GM12878 (cell line): ENCODE measurements around the gene TDRD10. TPM values are rescaled to one million over a fixed set of nuclear protein-coding genes. Genes with fewer than 3 reads are reported as not detected.

Experiments used
- ATAC-seq: fragments of 200-7000 bp; cut with Tn5 transposase; 3 replicates; pipeline ENCODE4 v1.9.1; 2020; ENCODE audit warnings: mild to moderate bottlenecking, moderate library complexity
- BruUV-seq: library from RNA; stranded (reverse); fragments of 400-500 nt; replicated peaks from 2 replicates; lab custom pipeline; 2021; lab: Mats Ljungman, UMichigan
- CTCF ChIA-PET: fragments of 300-600 bp; sonication (Branson Sonifier 250); formaldehyde crosslinking; extraction: SDS; loops from one replicate; lab custom pipeline; 2021; ENCODE audit warnings: inconsistent platforms; lab: Yijun Ruan, JAX
- POLR2A ChIA-PET: fragments of 350-600 bp; formaldehyde crosslinking; extraction: SDS; loops from one replicate; lab custom pipeline; 2021; ENCODE audit warnings: inconsistent platforms; lab: Charles Lee
- RAD21 ChIA-PET: fragments of 300-600 bp; sonication (Branson Sonifier 250); formaldehyde crosslinking; loops from one replicate; lab custom pipeline; 2023; ENCODE audit warnings: antibody characterized with exemption; ENCODE audit not compliant: unreplicated experiment; lab: Charles Lee
- SMC1A ChIA-PET: fragments of 300-600 bp; sonication (Branson Sonifier 250); formaldehyde crosslinking; loops from one replicate; lab custom pipeline; 2023; ENCODE audit not compliant: unreplicated experiment, uncharacterized antibody; lab: Charles Lee
- DNase-seq: peaks from one replicate; pipeline ENCODE4 v3.0.0-alpha.2; 2011; ENCODE audit warnings: low read depth, low spot score
- FAIRE-seq: peaks from 3 replicates; lab custom pipeline; 2011; peaks lifted over from hg19 to GRCh38; lab: Jason Lieb, UNC
- H2AFZ ChIP-seq: 2 replicates; pipeline ENCODE4 v1.6.0; 2011; ENCODE audit warnings: low read depth, low read length, control low read depth; ENCODE audit not compliant: control insufficient read depth
- H3K27ac ChIP-seq: 2 replicates; pipeline ENCODE4 v1.5.1; 2011; ENCODE audit warnings: control low read depth; ENCODE audit not compliant: control insufficient read depth, insufficient read depth
- H3K27me3 ChIP-seq, 2 experiments: replicated peaks in 1 of 2; 2 replicates each; pipeline versions ENCODE4 v1.6.0 to v1.6.1; 2011; ENCODE audit warnings: low read length in 1 of 2; ENCODE audit not compliant: control insufficient read depth in 2 of 2, insufficient read depth in 2 of 2
- H3K36me3 ChIP-seq, 2 experiments: 2 replicates each; pipeline ENCODE4 v1.5.1; 2011; ENCODE audit warnings: low read length in 1 of 2; ENCODE audit not compliant: control insufficient read depth in 2 of 2, insufficient read depth in 2 of 2
- H3K4me1 ChIP-seq: 2 replicates; pipeline ENCODE4 v1.6.1; 2011; ENCODE audit warnings: mild to moderate bottlenecking, low read length, moderate library complexity, mixed read lengths; ENCODE audit not compliant: control insufficient read depth, insufficient read depth
- H3K4me2 ChIP-seq: 2 replicates; pipeline ENCODE4 v1.6.0; 2011; ENCODE audit warnings: control low read depth; ENCODE audit not compliant: control insufficient read depth, insufficient read depth
- H3K4me3 ChIP-seq: fragments of 200-600 bp; sonication (generic); 2 replicates; pipeline ENCODE4 v1.5.1; 2016
- H3K79me2 ChIP-seq: 2 replicates; pipeline ENCODE4 v1.6.0; 2011; ENCODE audit warnings: low read length; ENCODE audit not compliant: control insufficient read depth, insufficient read depth
- H3K9ac ChIP-seq: 2 replicates; pipeline ENCODE4 v1.8.0; 2011; ENCODE audit warnings: low read length, control low read depth, mixed read lengths; ENCODE audit not compliant: control insufficient read depth, insufficient read depth
- H3K9me3 ChIP-seq: replicated peaks from 3 replicates; pipeline ENCODE4 v1.5.1; 2011; ENCODE audit warnings: mild to moderate bottlenecking, low read length; ENCODE audit not compliant: control insufficient read depth, insufficient read depth
- H4K20me1 ChIP-seq: 2 replicates; pipeline ENCODE4 v1.6.0; 2011; ENCODE audit not compliant: control insufficient read depth, insufficient read depth
- GABPA ChIP-seq: IDR thresholded peaks from 2 replicates; pipeline ENCODE4 v1.6.1; 2014; ENCODE audit warnings: antibody characterized with exemption, low read depth, mild to moderate bottlenecking, inconsistent platforms
- HCFC1 ChIP-seq: fragments of 150-350 bp; IDR thresholded peaks from 2 replicates; pipeline ENCODE4 v1.6.1; 2014; ENCODE audit warnings: low read length
- MYB ChIP-seq: fragments of 150-350 bp; IDR thresholded peaks from 2 replicates; pipeline ENCODE4 v1.6.1; 2014; ENCODE audit warnings: mild to moderate bottlenecking, low read depth, low read length, borderline replicate concordance
- NR2C2 ChIP-seq: IDR thresholded peaks from 2 replicates; pipeline ENCODE4 v1.6.1; 2011; ENCODE audit warnings: borderline replicate concordance, low read depth; ENCODE audit not compliant: control insufficient read depth, insufficient read length
- NR2F1 ChIP-seq: fragments of 450-650 bp; conservative IDR thresholded peaks from 2 replicates; pipeline ENCODE4 v1.6.1; 2017; ENCODE audit warnings: mild to moderate bottlenecking
- POU2F2 ChIP-seq: IDR thresholded peaks from 3 replicates; pipeline ENCODE4 v1.6.1; 2011; ENCODE audit warnings: low read depth, mild to moderate bottlenecking, low read length, borderline replicate concordance
- ZSCAN29 ChIP-seq: fragments of 450-650 bp; IDR thresholded peaks from 2 replicates; pipeline ENCODE4 v1.6.1; 2017; ENCODE audit warnings: mild to moderate bottlenecking, moderate library complexity
- WGBS: methylation state at CpG from one replicate; pipeline ENCODE4 v1.1.6; 2016; ENCODE audit warnings: low lambda C conversion rate; ENCODE audit not compliant: insufficient replicate concordance, insufficient coverage; ENCODE audit errors: missing lambda C conversion rate; 5-methylcytosine and 5-hydroxymethylcytosine counted together
- in situ Hi-C: fragments of 300-500 bp; cut with MboI; formaldehyde crosslinking; loops from 9 replicates; pipeline ENCODE4 v1.14.3; 2018; ENCODE audit warnings: mixed read lengths
- intact Hi-C: fragments of 100-400 bp; cut with micrococcal nuclease; formaldehyde crosslinking; loops from one replicate; pipeline ENCODE4 v1.14.2; 2022; ENCODE audit not compliant: unreplicated experiment
- polyA plus RNA-seq, 11 experiments: library from polyadenylated mRNA; depleted of rRNA in 4 of 11; unstranded in 6 of 11; stranded (reverse) in 5 of 11; fragments of >200 nt; fragmentation: Nextera tagmentation in 4 of 11; fragmentation: Illumina TruSeq in 1 of 11; extraction: Ambion mirVana in 4 of 11; extraction: Trizol in 1 of 11; gene quantifications; 1 replicate in 1 of 11; 2 replicates in 10 of 11; pipeline versions ENCODE4 v1.2.1 to v1.2.3, GENCODE V29; 2011 to 2016; ENCODE audit warnings: inconsistent platforms in 2 of 11, missing spikeins in 2 of 11, low read depth in 1 of 11
- total RNA-seq, 4 experiments: library from RNA; depleted of rRNA in 3 of 4; stranded (reverse); fragments of >200 nt in 3 of 4; fragmentation: Illumina TruSeq in 1 of 4; extraction: Trizol in 1 of 4; gene quantifications; 2 replicates each; pipeline versions ENCODE4 v1.2.1 to v1.2.3, GENCODE V29; 2013 to 2021
- TF ChIP-seq, protein P1 (sequence below): IDR thresholded peaks from 2 replicates; pipeline ENCODE4 v1.6.1; 2012; ENCODE audit warnings: low read length, inconsistent platforms
- TF ChIP-seq, protein P2 (sequence below): fragments of 450-650 bp; IDR thresholded peaks from 2 replicates; pipeline ENCODE4 v1.6.1; 2017; ENCODE audit warnings: low read depth, mild to moderate bottlenecking, moderate library complexity
- TF ChIP-seq, protein P3 (sequence below): fragments of 450-650 bp; formaldehyde crosslinking; IDR thresholded peaks from 2 replicates; pipeline ENCODE4 v1.4.0; 2020; ENCODE audit warnings: mild to moderate bottlenecking, moderate library complexity
- TF ChIP-seq, protein P4 (sequence below): fragments of 450-650 bp; IDR thresholded peaks from 2 replicates; pipeline ENCODE4 v1.6.1; 2017; ENCODE audit warnings: mild to moderate bottlenecking, moderate library complexity

TDRD10 gene
- total and polyA plus RNA-seq, 10 of the 15 experiments (the other 5 are each of a cell fraction or from before 2014, with no cell fraction given), result not detected

DNA sequence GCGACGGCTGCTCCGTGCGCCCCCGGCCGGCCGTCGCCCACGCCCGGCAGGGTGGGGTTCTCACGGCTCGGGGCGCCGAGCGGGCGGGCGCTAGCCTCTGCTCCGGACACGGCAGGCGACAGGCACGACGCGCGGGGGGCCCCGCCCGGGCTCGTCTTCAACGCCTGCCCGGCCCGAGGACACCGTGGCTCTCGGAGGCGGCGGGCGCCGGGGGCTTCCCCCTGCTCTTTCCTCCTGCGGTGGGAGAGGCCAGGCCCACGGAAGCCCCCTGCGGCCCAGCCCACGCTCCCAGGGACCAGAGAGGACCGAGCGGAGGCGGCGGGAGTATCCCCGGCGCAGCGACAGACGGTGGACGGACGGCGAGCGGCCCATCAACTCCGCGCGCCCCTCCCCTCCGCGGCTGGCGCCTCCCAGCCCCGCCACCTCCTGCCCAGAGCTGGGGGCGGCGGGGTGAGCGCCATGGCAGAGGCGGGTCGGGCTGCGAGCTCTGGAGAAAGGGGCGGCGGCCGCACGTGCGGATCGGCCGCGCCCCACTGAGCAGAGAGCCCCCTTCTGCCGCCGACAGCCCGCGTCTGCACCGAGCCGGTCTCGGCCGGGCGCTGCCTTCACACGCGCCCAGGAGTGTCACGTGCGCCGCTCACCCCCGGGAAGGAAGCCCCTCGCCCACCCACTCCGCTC lies at the start of gene TDRD10, which contains the start of gene SHE (continued):
- TF ChIP-seq, protein P1, sequence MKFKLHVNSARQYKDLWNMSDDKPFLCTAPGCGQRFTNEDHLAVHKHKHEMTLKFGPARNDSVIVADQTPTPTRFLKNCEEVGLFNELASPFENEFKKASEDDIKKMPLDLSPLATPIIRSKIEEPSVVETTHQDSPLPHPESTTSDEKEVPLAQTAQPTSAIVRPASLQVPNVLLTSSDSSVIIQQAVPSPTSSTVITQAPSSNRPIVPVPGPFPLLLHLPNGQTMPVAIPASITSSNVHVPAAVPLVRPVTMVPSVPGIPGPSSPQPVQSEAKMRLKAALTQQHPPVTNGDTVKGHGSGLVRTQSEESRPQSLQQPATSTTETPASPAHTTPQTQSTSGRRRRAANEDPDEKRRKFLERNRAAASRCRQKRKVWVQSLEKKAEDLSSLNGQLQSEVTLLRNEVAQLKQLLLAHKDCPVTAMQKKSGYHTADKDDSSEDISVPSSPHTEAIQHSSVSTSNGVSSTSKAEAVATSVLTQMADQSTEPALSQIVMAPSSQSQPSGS, result no peak
- no peak for TF ChIP-seq HCFC1
- TF ChIP-seq MYB, result no peak

DNA sequence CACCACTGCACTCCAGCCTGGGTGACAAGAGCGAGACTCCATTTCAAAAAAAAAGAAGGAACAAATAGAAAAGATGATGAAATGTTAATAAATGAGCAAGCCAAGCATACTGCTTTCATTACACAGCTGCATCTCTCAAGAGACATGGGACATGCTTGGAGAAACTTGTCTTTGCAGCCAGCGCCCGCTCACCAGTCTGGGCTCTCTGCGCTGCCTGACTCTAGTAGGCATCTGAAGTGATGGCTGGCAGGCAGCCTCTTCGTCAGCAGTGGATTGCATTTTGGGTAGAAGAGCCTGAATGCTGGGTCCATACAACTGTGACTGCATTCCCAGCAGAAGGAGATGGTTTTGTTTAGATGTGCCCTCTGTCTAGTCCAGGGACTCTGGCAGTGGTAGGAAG lies 48.9 kb upstream of the TDRD10 start:
- RAD21 ChIA-PET, result interaction anchor here (0.6 kb wide), 1 partner anchor 9 kb away, joined by 4 read pairs; no protein-coding TSS in a partner anchor
- FAIRE-seq, result no peak
- WGBS, result 81% methylated on average over 5 of the region's 5 CpGs
- Histone ChIP-seq H3K27ac (no peak overlapping the region), H3K4me3 (no peak overlapping the region), H4K20me1 (no peaks in the 10 kb centered on the region), H3K9me3 (no peaks in the 10 kb centered on the region), H3K79me2 (no peaks in the 10 kb centered on the region), H3K27me3 (no peaks in the 10 kb centered on the region), H2AFZ (no peak overlapping the region), H3K4me2 (no peak overlapping the region), H3K9ac (no peak overlapping the region), H3K4me1 (peaks cover 11% of the 10 kb centered on the region; the same call in 1 of the 2 replicates), H3K36me3 (peaks cover 0 to 3% of the 10 kb centered on the region in 2 experiments; a peak in 1 of 4 replicates)
- in situ Hi-C loops (no loop called here), intact Hi-C loops (no loop called here)
- CTCF ChIA-PET, result interaction anchor here (1.4 kb wide), 1 partner anchor 12 kb away, joined by 4 read pairs; no protein-coding TSS in a partner anchor
- no peak for DNase-seq
- no peak for ATAC-seq
- SMC1A ChIA-PET, result interaction anchor here (1.2 to 2.1 kb wide), 5 partner anchors 10 to 100 kb away, joined by 3 to 5 read pairs (median 3); no protein-coding TSS in a partner anchor
- POLR2A ChIA-PET, result no interaction called here
- no TSS peak for BruUV-seq
- TF ChIP-seq, protein P2, sequence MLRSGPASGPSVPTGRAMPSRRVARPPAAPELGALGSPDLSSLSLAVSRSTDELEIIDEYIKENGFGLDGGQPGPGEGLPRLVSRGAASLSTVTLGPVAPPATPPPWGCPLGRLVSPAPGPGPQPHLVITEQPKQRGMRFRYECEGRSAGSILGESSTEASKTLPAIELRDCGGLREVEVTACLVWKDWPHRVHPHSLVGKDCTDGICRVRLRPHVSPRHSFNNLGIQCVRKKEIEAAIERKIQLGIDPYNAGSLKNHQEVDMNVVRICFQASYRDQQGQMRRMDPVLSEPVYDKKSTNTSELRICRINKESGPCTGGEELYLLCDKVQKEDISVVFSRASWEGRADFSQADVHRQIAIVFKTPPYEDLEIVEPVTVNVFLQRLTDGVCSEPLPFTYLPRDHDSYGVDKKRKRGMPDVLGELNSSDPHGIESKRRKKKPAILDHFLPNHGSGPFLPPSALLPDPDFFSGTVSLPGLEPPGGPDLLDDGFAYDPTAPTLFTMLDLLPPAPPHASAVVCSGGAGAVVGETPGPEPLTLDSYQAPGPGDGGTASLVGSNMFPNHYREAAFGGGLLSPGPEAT, result no peak
- TF ChIP-seq NR2F1 (no peak), POU2F2 (no peak), ZSCAN29 (no peak), NR2C2 (no peak), GABPA (no peak)
- TF ChIP-seq, protein P3, sequence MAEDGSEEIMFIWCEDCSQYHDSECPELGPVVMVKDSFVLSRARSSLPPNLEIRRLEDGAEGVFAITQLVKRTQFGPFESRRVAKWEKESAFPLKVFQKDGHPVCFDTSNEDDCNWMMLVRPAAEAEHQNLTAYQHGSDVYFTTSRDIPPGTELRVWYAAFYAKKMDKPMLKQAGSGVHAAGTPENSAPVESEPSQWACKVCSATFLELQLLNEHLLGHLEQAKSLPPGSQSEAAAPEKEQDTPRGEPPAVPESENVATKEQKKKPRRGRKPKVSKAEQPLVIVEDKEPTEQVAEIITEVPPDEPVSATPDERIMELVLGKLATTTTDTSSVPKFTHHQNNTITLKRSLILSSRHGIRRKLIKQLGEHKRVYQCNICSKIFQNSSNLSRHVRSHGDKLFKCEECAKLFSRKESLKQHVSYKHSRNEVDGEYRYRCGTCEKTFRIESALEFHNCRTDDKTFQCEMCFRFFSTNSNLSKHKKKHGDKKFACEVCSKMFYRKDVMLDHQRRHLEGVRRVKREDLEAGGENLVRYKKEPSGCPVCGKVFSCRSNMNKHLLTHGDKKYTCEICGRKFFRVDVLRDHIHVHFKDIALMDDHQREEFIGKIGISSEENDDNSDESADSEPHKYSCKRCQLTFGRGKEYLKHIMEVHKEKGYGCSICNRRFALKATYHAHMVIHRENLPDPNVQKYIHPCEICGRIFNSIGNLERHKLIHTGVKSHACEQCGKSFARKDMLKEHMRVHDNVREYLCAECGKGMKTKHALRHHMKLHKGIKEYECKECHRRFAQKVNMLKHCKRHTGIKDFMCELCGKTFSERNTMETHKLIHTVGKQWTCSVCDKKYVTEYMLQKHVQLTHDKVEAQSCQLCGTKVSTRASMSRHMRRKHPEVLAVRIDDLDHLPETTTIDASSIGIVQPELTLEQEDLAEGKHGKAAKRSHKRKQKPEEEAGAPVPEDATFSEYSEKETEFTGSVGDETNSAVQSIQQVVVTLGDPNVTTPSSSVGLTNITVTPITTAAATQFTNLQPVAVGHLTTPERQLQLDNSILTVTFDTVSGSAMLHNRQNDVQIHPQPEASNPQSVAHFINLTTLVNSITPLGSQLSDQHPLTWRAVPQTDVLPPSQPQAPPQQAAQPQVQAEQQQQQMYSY, result no peak
- TF ChIP-seq, protein P4, sequence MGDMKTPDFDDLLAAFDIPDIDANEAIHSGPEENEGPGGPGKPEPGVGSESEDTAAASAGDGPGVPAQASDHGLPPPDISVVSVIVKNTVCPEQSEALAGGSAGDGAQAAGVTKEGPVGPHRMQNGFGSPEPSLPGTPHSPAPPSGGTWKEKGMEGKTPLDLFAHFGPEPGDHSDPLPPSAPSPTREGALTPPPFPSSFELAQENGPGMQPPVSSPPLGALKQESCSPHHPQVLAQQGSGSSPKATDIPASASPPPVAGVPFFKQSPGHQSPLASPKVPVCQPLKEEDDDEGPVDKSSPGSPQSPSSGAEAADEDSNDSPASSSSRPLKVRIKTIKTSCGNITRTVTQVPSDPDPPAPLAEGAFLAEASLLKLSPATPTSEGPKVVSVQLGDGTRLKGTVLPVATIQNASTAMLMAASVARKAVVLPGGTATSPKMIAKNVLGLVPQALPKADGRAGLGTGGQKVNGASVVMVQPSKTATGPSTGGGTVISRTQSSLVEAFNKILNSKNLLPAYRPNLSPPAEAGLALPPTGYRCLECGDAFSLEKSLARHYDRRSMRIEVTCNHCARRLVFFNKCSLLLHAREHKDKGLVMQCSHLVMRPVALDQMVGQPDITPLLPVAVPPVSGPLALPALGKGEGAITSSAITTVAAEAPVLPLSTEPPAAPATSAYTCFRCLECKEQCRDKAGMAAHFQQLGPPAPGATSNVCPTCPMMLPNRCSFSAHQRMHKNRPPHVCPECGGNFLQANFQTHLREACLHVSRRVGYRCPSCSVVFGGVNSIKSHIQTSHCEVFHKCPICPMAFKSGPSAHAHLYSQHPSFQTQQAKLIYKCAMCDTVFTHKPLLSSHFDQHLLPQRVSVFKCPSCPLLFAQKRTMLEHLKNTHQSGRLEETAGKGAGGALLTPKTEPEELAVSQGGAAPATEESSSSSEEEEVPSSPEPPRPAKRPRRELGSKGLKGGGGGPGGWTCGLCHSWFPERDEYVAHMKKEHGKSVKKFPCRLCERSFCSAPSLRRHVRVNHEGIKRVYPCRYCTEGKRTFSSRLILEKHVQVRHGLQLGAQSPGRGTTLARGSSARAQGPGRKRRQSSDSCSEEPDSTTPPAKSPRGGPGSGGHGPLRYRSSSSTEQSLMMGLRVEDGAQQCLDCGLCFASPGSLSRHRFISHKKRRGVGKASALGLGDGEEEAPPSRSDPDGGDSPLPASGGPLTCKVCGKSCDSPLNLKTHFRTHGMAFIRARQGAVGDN, result no peak
